ENCODE measurements around the gene KANK4.

KANK4 gene

DNA sequence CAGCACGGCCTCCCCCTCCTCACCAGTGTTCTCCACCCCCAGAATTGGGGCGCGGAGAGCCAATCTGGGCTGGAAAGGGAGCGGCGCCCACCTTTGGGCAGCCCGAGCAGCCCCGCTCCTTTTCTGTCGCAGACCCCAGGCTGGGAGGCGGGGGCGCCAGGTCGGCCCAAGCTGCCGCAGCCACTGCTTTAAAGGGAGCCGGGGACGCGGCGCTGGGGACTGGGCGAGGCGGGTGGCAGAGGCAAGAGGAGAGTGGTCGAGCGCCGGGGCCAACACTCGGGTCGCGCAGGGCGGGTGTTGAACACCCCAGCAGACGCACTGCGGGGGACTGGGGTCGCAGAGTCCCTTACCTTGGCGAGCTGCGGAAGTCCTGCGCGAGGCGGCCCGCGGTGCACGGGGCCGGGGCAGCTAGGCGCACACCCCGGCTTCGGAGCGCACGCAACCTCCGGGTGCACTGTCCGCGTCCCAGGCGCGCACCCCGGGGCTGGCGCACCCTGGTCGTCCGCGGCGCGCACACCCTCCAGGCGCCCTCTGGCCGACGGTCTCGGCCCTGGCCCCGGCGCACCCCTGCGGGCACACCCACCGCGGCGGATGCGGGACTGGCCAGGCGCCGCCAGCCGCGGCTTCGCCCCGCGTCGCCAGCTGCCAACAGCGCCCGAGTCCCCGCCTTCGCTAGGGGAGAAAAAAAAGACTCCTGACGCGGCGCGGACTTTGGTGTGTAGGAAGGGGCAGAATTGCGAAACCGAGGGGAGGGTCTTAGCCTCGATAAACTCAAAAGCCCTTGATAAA lies at the start of gene KANK4:
Gene KANK4, minus strand, starts transcription at position 679 of the 789 bp plus-strand sequence. CDS start 37,870 bp downstream, outside the sequence.
- peaks cover 8% of the 10 kb centered on the region for H3K4me1 ChIP-seq (ENCODE audit: control insufficient read depth, insufficient read depth, low read length)
- no peaks in the 10 kb centered on the region for H3K36me3 ChIP-seq (ENCODE audit: control insufficient read depth in 2 of 2, insufficient read depth in 2 of 2, low read length in 2 of 2)
- H3K9ac ChIP-seq (ENCODE audit: low read length in 2 of 2) = no peak within 1 kb of the TSS
- no peak within 1 kb of the TSS for H3K27ac ChIP-seq (ENCODE audit: low read length)
- no peaks in the 10 kb centered on the region for H3K9me3 ChIP-seq (ENCODE audit: control insufficient read depth in 2 of 2, low read length in 2 of 2)
- H3K27me3 ChIP-seq (ENCODE audit: control insufficient read depth in 1 of 2, insufficient read depth in 2 of 2, low read length in 2 of 2) = peaks cover 14 to 21% of the 10 kb centered on the region in 2 donors
- H3K4me3 ChIP-seq (ENCODE audit: low read length in 2 of 2) = peak within 1 kb of the TSS in 1 of 2 donors; percentile 49

DNA sequence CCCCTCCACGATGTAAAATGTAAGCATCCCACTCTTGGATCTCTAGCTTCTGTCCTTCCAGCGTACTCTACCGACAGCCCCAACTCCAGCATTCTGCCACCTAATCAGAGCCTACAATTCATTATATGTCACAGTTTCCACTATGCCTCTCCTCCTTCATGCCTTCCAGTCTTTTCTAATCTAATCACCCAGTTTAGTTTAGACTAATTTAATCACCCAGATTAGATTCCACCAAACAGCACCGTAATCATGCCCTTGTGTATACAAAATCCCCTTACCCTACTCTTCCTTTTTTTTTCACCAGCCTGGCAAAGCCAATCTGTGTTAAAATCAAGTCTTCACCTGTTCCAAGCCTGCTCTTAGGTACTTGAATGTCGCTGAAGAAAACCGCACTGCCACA lies 49.8 kb upstream of the KANK4 start:
- no peaks in the 10 kb centered on the region for H3K27me3 ChIP-seq (ENCODE audit: control insufficient read depth in 1 of 2, insufficient read depth in 2 of 2, low read length in 2 of 2)
- H3K4me3 ChIP-seq (ENCODE audit: low read length in 2 of 2) = no peak overlapping the region
- no peak overlapping the region for H3K9ac ChIP-seq (ENCODE audit: low read length in 2 of 2)
- H3K36me3 ChIP-seq (ENCODE audit: control insufficient read depth in 2 of 2, insufficient read depth in 2 of 2, low read length in 2 of 2) = no peaks in the 10 kb centered on the region
- no peak overlapping the region for H3K27ac ChIP-seq (ENCODE audit: low read length)
- H3K9me3 ChIP-seq (ENCODE audit: control insufficient read depth in 2 of 2, low read length in 2 of 2) = peaks cover 2 to 6% of the 10 kb centered on the region in 2 donors
- no peaks in the 10 kb centered on the region for H3K4me1 ChIP-seq (ENCODE audit: control insufficient read depth, insufficient read depth, low read length)

GRCh38 chr1:62367005-62367557 lies 47.8 kb upstream of the KANK4 start:
- Histone ChIP-seq H3K9me3 (ENCODE audit: control insufficient read depth in 2 of 2, low read length in 2 of 2) (peaks cover 5 to 6% of the 10 kb centered on the region in 2 donors), H3K4me1 (ENCODE audit: control insufficient read depth, insufficient read depth, low read length) (no peaks in the 10 kb centered on the region), H3K27me3 (ENCODE audit: control insufficient read depth in 1 of 2, insufficient read depth in 2 of 2, low read length in 2 of 2) (no peaks in the 10 kb centered on the region), H3K9ac (ENCODE audit: low read length in 2 of 2) (no peak overlapping the region), H3K27ac (ENCODE audit: low read length) (no peak overlapping the region), H3K36me3 (ENCODE audit: control insufficient read depth in 2 of 2, insufficient read depth in 2 of 2, low read length in 2 of 2) (no peaks in the 10 kb centered on the region), H3K4me3 (ENCODE audit: low read length in 2 of 2) (no peak overlapping the region)

DNA sequence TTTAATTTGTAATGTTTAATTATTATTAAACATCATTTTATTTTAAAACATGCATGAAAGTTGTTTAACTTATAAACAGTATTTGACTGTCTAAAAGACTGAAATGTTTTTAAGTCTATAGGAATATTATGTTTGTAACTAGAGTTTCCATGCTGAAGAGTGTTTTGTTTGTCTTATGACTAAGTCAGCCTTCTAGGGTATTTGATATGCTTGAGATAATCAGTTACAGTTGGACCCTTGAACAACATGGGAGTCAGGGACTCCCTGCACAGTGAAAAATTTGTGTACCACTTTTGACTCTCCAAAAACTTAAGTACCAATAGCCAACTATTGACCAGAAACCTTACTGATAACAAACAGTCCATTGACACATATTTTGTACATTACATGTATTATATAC lies 45.5 kb upstream of the KANK4 start:
- H3K9me3 ChIP-seq (ENCODE audit: control insufficient read depth in 2 of 2, low read length in 2 of 2) = peaks cover 5 to 6% of the 10 kb centered on the region in 2 donors
- no peaks in the 10 kb centered on the region for H3K4me1 ChIP-seq (ENCODE audit: control insufficient read depth, insufficient read depth, low read length)
- no peak overlapping the region for H3K4me3 ChIP-seq (ENCODE audit: low read length in 2 of 2)
- no peak overlapping the region for H3K27ac ChIP-seq (ENCODE audit: low read length)
- H3K36me3 ChIP-seq (ENCODE audit: control insufficient read depth in 2 of 2, insufficient read depth in 2 of 2, low read length in 2 of 2) = no peaks in the 10 kb centered on the region
- no peaks in the 10 kb centered on the region for H3K27me3 ChIP-seq (ENCODE audit: control insufficient read depth in 1 of 2, insufficient read depth in 2 of 2, low read length in 2 of 2)
- no peak overlapping the region for H3K9ac ChIP-seq (ENCODE audit: low read length in 2 of 2)

DNA sequence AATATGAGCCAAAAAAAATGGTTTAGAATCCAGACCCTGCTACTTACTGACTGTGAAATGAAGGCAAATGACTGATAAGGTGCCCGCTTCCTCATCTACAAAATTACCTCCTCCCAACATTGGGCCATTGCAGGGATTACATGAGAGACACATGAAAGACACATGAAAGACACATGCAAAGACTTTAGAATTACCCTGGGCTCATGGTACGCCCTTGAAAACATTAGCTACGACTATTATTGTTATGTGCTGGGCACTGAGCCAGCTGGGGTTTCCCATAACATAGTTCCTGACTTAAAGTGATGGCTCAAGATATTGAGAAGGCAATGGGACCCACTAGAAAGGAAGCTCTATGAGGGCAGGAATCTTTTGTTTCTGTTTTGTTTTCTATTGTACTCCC lies 43.7 kb upstream of the KANK4 start:
- Histone ChIP-seq H3K9ac (ENCODE audit: low read length in 2 of 2) (no peak overlapping the region), H3K4me1 (ENCODE audit: control insufficient read depth, insufficient read depth, low read length) (no peaks in the 10 kb centered on the region), H3K27me3 (ENCODE audit: control insufficient read depth in 1 of 2, insufficient read depth in 2 of 2, low read length in 2 of 2) (no peaks in the 10 kb centered on the region), H3K4me3 (ENCODE audit: low read length in 2 of 2) (no peak overlapping the region), H3K27ac (ENCODE audit: low read length) (no peak overlapping the region), H3K9me3 (ENCODE audit: control insufficient read depth in 2 of 2, low read length in 2 of 2) (peaks cover 5 to 6% of the 10 kb centered on the region in 2 donors), H3K36me3 (ENCODE audit: control insufficient read depth in 2 of 2, insufficient read depth in 2 of 2, low read length in 2 of 2) (no peaks in the 10 kb centered on the region)

- H3K4me3 ChIP-seq (ENCODE audit: low read length in 2 of 2) = no peak overlapping the region
- H3K9me3 ChIP-seq (ENCODE audit: control insufficient read depth in 2 of 2, low read length in 2 of 2) = peaks cover 5 to 6% of the 10 kb centered on the region in 2 donors
- no peaks in the 10 kb centered on the region for H3K27me3 ChIP-seq (ENCODE audit: control insufficient read depth in 1 of 2, insufficient read depth in 2 of 2, low read length in 2 of 2)
- H3K27ac ChIP-seq (ENCODE audit: low read length) = no peak overlapping the region
- H3K9ac ChIP-seq (ENCODE audit: low read length in 2 of 2) = no peak overlapping the region
- H3K36me3 ChIP-seq (ENCODE audit: control insufficient read depth in 2 of 2, insufficient read depth in 2 of 2, low read length in 2 of 2) = no peaks in the 10 kb centered on the region
- no peaks in the 10 kb centered on the region for H3K4me1 ChIP-seq (ENCODE audit: control insufficient read depth, insufficient read depth, low read length)
These were observed 43.1 kb upstream of the KANK4 start for GRCh38 chr1:62362061-62362917.

DNA sequence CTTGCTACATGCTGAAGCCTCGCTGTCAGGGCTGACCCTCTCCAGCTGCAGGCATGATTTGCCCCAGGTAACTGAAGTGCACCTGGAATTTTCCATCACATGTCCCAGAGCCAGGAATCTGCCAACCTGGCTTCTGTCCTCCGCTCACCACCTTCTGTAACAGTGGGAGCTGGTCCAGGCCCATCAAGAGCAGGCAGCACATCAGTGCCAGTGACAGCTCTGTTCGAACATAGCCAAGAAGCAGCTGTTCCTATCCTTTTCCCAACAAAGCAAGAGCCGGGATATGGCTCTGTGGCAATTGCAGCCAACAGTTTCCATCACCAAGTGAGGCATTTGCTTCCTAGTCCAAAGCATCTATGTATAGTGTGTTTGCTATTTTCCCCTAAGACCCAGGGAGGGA lies 42.2 kb upstream of the KANK4 start:
- no peaks in the 10 kb centered on the region for H3K36me3 ChIP-seq (ENCODE audit: control insufficient read depth in 2 of 2, insufficient read depth in 2 of 2, low read length in 2 of 2)
- H3K27me3 ChIP-seq (ENCODE audit: control insufficient read depth in 1 of 2, insufficient read depth in 2 of 2, low read length in 2 of 2) = no peaks in the 10 kb centered on the region
- H3K27ac ChIP-seq (ENCODE audit: low read length) = no peak overlapping the region
- H3K9ac ChIP-seq (ENCODE audit: low read length in 2 of 2) = no peak overlapping the region
- no peaks in the 10 kb centered on the region for H3K4me1 ChIP-seq (ENCODE audit: control insufficient read depth, insufficient read depth, low read length)
- no peak overlapping the region for H3K4me3 ChIP-seq (ENCODE audit: low read length in 2 of 2)
- H3K9me3 ChIP-seq (ENCODE audit: control insufficient read depth in 2 of 2, low read length in 2 of 2) = peaks cover 0 to 2% of the 10 kb centered on the region in 2 donors

DNA sequence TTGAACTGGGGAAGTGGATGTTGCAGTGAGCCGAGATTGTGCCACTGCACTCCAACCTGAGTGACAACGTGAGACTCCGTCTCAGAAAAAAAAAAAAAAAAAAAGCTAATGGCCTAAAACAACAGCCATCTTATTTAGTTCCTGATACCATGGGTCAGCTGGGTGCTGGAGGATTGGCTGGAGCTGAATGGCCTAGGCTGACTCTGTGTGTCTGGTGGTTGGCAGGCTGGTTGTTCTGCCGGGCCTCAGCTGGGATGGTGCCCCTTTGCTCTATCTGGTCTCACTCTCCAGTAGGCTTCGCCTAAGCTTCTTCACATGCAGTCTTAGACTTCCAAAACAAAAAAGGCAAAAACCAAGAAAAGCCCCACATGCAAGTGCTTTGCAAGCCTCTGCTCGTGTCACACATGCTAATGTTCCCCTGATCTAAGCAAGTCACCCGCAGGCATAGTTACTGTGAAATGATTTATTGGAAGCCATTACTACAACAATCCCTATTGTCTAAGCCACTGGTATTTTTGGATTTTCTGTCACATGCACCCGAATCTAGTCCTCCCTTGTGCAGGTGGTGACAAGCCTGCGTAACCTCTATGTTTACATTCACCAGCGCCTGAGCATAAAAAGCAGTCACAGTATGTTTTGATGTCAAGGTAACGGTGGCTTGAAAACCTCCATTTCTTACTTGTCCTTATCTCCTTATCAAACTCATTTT lies 39.6 kb upstream of the KANK4 start:
- Histone ChIP-seq H3K4me3 (ENCODE audit: low read length in 2 of 2) (no peak overlapping the region), H3K4me1 (ENCODE audit: control insufficient read depth, insufficient read depth, low read length) (no peaks in the 10 kb centered on the region), H3K9ac (ENCODE audit: low read length in 2 of 2) (no peak overlapping the region), H3K36me3 (ENCODE audit: control insufficient read depth in 2 of 2, insufficient read depth in 2 of 2, low read length in 2 of 2) (no peaks in the 10 kb centered on the region), H3K27me3 (ENCODE audit: control insufficient read depth in 1 of 2, insufficient read depth in 2 of 2, low read length in 2 of 2) (no peaks in the 10 kb centered on the region), H3K9me3 (ENCODE audit: control insufficient read depth in 2 of 2, low read length in 2 of 2) (peaks cover 0 to 2% of the 10 kb centered on the region in 2 donors), H3K27ac (ENCODE audit: low read length) (no peak overlapping the region)

DNA sequence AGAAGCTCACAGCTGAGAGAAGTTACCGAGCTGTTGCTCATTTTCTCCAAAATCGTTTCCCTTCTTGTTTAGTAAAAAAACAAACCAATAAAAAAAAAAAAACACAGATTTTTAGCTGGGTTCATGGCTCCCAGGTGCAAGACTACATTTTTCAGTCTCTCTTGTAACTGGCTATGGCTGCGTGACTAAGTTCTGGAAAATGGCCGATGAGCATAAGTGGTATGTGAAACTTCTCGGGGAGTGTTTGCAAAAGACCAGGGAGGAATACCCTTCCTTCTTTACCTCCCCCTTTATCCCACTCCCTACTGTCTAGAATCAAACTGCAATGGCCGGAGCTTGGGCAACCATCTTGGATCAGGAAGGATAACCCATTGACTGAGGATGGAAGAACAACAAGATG lies 38.7 kb upstream of the KANK4 start:
- no peak overlapping the region for H3K27ac ChIP-seq (ENCODE audit: low read length)
- peaks cover 0 to 2% of the 10 kb centered on the region in 2 donors for H3K9me3 ChIP-seq (ENCODE audit: control insufficient read depth in 2 of 2, low read length in 2 of 2)
- no peak overlapping the region for H3K4me3 ChIP-seq (ENCODE audit: low read length in 2 of 2)
- H3K9ac ChIP-seq (ENCODE audit: low read length in 2 of 2) = no peak overlapping the region
- H3K4me1 ChIP-seq (ENCODE audit: control insufficient read depth, insufficient read depth, low read length) = no peaks in the 10 kb centered on the region
- no peaks in the 10 kb centered on the region for H3K36me3 ChIP-seq (ENCODE audit: control insufficient read depth in 2 of 2, insufficient read depth in 2 of 2, low read length in 2 of 2)
- no peaks in the 10 kb centered on the region for H3K27me3 ChIP-seq (ENCODE audit: control insufficient read depth in 1 of 2, insufficient read depth in 2 of 2, low read length in 2 of 2)

DNA sequence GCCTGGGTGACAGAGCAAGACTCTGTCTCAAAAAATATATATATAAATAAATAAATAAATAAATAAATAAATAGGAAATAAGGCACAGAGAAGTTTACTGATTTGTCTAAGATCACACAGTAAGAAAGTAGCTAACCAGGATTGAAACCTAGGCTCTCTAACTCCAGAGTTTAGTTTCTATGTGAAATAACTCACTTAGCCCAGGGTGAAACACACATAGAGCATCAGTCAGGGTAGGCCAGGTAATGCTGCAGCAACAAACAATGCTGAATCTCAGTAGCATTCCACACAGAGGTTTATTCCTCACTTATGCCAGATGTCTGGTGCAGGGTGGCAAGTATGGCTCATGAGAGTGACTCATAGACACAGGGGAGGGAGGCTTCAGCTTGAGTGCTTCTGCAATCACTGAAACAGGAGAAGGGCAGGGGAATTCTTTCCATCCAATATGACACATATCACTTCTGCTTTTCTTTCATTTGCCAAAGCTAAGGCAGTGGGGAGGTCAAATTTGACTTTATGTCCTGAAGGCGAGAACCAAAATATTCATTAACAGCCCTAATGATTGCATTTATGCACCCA lies 37.1 kb upstream of the KANK4 start:
- no peak overlapping the region for H3K9ac ChIP-seq (ENCODE audit: low read length in 2 of 2)
- no peaks in the 10 kb centered on the region for H3K27me3 ChIP-seq (ENCODE audit: control insufficient read depth in 1 of 2, insufficient read depth in 2 of 2, low read length in 2 of 2)
- H3K4me3 ChIP-seq (ENCODE audit: low read length in 2 of 2) = no peak overlapping the region

More for the DNA sequence above, 37.1 kb upstream of the KANK4 start:
- no peaks in the 10 kb centered on the region for H3K9me3 ChIP-seq (ENCODE audit: control insufficient read depth in 2 of 2, low read length in 2 of 2)
- no peaks in the 10 kb centered on the region for H3K36me3 ChIP-seq (ENCODE audit: control insufficient read depth in 2 of 2, insufficient read depth in 2 of 2, low read length in 2 of 2)
- H3K27ac ChIP-seq (ENCODE audit: low read length) = no peak overlapping the region
- H3K4me1 ChIP-seq (ENCODE audit: control insufficient read depth, insufficient read depth, low read length) = no peaks in the 10 kb centered on the region
